ENCODE results near the gene RSBN1.
"Not testable (repeated sequence)": the region's sequence is repeated elsewhere in the genome, so short reads cannot be mapped to it uniquely, and the experiment has no call there.

RSBN1 gene

DNA sequence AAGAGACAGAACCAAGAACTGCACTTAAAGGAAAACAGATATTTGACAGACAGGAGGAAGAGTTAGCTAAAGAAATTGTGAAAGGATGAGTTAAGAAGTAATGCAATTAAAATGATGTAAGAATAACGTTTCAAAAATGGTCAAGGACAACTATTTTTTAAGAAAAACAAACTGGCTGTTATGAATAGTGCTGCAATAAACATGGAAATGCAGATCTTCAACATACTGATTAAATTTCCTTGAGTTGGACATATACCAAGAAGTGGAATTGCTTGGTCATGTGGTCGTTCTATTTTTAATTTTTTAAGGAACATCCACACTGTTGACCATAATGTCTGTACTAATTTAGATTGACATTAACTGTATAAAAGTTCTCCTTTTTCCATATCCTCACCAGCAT, 29.9 kb downstream of the RSBN1 start:
- no peak for DNase-seq (ENCODE audit: low spot score)

DNA sequence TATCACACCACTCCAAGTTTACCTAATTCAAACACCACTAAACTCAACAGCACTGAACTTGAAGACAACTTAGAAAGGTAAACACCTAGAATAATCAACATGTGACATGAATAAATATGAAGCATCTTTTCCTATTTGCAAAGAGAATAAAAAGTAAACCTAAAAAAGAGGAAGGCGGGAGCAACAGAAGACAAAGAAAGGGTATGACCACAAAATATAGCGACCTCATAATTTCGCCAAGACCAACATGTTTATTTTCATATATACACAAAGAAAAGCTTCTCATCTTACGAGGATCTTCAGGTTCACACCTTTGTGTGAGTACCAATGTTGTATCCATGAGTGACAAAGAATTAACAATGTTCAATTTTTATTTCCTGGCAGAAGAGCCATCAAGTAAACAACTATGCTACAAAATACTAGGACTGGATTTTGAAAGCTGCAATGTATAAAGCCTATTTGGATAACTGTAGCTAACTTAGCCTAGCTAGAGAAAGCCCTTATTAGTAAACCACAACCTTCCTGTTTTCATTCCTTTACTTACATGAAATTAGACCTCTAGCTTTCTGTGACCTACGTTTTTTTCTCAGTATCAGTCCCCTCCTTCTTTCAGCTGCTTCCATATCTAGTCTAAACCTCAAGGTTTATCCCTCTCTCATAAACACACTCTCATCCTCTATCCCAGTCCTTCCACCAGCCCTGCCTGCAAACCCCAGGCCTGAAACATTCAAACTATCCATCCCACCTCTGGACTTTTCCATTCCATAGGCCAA, 31.7 kb downstream of the RSBN1 start:
- no peak for DNase-seq (ENCODE audit: low spot score)

DNA sequence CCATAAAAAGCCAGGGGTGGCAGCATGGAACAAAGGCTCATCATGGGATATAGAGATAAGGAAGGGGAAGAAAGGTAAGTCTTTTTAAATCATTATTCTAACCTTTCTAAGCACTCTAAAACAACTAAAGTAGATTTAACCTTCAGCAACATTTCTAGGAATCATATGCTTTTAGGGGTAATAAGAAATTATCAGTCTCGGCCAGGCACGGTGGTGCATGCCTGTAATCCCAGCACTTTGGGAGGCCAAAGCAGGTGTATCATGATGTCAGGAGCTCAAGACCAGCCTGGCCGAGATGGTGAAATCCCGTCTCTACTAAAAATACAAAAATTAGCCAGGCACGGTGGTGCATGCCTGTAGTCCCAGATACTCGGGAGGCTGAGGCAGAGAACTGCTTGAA, 32.7 kb downstream of the RSBN1 start:
- no peak for DNase-seq (ENCODE audit: low spot score)

DNA sequence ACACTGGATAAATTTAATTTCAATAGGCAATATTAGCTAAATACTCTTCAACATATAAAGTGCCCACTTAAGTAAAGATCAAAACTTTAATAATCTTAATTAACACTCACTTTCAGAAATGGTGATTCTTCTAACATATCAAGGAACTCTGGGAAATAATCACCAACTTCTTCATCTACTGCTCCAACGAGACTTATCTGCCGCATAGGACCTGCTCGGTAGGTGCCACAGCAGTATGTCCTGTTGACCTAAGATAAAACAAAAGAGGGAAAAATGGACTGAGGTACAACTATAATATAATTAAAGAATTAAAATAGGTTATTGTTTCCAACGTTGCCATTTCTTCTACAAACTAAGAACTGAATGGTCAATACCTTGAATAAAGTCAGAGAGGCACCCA, 34.7 kb downstream of the RSBN1 start:
- DNase-seq (ENCODE audit: low spot score): no peak

DNA sequence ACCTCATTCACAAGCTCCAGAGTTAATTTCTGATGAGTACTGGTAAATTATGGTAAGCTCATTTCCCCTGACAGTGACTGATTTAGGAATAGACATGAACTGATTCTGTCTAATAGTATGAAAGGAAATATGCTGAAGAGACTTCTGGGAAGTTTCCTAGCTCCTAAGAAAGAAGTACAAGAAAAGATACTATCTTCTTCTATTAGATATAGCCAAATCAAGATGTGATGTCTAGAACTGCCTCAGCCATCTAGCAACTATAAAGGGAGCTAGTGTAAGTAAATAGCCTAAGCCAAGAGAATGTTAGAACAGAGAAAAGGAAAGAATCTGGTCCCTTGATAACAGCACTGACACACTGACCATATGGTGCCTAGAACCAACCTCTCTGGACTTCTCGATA, 42.2 kb downstream of the RSBN1 start:
- no peak for DNase-seq (ENCODE audit: low spot score)

DNA sequence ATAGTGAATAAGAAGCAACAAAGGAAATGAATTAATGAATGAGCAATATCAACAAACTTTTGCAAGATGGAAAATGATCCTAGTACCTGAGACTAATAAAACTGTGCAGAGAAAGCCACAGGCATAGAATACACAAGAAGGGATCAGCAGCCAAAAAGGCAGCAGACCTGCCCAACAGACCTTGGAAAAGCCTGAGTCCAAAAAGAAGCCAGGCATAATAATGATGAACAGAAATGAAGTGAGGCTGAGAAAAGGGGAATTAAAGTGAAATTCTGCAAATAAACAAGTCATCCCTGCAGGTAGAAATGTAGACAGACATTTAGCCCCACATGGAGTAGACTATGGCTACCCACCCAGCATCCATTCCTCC, 42.7 kb downstream of the RSBN1 start:
- DNase-seq (ENCODE audit: low spot score): no peak

DNA sequence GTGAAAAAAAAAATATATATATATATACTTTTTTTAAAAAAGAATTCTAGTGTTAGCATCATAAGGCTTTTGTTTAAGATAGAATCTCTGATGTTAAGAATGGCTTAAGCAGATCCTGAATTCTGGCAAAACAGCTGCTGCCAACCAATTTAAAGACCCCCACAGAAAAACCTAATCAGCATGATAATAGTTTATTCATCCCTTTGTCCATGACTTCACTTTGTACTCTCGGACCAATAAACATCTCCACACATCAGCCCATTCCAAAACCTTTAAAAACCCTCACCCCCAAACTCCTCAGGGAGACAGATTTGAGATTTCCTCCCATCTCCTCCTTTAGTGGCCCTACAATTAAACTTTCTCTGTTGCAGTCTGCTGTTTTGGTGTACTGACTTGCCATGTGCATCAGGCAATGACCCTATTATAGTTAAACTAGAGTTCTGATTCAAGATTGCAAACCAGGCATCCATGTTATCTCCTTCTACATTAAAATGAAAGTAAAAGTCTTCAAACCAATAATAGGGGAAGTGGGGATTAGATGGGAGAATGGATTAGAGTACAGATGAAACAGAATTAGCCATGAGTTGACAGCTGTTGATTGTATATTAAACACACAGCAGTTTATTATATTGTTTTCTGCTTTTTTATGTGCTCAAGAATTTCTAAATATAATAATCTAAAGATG, 43.2 kb downstream of the RSBN1 start:
- DNase-seq (ENCODE audit: low spot score): no peak

DNA sequence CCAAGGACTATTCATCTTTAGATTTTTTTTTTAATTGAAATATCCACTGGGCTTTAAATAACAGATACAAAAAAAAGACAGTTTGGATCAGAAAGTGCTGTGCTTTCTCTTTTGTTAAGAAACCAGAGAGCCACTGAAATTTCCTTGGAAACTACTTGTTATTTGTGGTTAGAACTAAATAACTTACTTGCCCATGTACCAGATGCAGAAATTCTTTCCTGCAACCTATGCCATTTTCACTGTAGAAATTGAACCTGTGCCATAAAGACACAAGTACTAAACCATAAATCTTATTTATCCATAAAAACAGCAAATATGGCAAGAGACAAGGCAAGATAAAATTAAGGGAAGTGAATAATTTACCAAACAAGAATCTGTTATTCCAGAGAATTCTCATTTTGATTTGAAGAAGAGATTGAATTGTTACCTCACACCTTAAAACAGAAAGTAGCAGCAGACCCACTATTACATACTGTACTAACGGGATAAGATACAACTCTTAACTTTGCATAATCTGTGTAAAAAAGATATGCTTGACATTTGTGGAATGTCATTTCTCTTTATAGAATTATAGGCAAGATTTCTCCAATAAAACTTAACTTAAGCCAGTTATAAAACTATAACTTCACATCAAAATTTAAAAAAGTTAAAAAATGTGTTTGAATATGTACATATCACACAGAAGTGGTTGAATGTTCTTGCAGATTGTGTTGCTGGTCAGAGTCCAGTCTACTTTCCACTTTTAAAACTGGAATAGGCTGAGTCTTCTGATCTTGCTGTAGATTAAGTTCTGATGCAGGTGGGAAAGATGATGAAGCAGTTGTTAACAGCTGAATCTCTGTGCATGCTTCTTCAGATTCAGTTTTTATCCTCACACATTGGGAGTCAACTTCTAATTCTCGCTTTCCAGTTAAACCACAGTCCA, 46.7 kb downstream of the RSBN1 start:
- no peak for DNase-seq (ENCODE audit: low spot score)

DNA sequence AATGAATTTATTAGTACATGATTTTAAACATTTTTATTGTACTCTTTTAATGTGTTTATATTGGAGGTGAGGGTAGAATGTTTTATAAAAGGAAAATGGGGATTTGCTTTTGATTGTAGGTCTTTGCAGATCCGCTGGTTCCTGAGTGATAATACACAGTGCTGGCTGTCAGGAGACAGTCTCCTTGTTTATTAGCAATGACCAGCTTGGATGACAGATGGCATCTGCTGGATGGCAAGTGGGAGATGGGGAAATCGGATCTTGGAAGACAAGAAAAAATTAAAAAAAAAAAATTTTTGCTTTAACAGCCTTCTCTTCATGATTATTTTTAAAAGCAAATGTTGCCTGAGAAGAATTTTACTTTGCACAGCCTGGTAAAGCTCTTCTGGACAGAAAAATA, 48.6 kb downstream of the RSBN1 start:
- no peak for DNase-seq (ENCODE audit: low spot score)

DNA sequence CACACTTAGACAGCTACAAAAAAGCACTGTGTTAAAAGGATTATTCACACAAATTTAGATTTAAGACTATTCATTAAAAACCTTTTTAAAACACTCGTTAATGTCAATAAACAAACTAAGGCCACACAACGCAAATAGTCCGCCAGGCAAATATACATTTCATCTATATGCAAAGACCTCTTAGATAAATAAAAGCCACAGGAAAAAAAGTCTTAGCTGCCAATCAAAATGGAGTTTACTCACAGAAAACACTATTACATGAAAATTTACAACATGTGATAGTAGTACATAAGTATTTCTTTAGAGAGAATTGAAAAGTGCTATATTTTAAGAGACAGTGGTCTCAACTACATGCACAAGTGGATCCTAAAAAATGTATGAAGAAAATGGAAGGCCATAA, 50.3 kb downstream of the RSBN1 start:
- DNase-seq (ENCODE audit: low spot score): no peak

DNA sequence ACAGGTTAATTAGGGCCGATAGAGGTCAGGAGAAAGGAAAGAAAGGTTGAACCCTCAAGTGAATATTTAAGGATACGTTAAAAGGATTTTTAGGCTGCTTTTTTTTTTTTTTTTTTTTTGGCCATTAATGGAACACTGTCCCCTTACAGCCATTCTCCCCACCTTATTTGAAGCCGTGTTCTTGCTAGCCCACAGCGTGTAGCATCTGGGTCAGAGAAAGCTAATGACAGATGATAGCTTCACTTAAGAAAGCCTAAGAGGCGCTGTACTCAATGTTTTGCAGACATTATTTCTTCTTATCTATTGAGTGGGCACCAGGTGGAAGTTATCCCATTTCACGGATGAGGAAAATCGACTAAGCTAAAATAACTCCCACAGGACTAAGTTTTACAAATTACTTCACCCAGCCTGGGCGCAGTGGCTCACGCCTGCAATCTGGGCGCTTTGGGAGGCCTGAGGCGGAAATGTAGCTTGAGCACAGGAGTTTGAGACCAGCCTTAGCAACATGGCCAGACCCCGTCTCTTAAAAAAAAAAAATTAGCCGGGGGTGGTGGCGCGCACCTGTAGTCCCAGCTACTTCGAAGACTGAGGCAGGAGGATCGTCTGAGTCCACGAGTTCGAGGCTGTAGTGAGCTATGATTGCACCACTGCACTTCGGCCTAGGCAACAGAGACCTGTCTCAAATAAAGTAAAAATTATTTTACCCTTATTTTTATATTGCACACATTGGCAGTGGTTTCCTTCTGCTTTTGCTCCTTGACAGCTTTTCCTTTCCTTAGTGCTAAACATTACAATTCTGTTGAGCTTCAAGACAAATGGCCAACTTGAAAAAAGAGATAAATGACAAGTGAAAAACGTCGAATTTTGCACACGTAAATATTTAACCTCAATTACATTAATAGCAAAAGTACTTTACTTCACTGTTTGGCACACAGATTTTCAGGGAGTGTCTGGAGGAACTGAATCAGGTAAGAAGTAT, 51.9 kb downstream of the RSBN1 start:
- peak; percentile 37 for DNase-seq (ENCODE audit: low spot score)

DNA sequence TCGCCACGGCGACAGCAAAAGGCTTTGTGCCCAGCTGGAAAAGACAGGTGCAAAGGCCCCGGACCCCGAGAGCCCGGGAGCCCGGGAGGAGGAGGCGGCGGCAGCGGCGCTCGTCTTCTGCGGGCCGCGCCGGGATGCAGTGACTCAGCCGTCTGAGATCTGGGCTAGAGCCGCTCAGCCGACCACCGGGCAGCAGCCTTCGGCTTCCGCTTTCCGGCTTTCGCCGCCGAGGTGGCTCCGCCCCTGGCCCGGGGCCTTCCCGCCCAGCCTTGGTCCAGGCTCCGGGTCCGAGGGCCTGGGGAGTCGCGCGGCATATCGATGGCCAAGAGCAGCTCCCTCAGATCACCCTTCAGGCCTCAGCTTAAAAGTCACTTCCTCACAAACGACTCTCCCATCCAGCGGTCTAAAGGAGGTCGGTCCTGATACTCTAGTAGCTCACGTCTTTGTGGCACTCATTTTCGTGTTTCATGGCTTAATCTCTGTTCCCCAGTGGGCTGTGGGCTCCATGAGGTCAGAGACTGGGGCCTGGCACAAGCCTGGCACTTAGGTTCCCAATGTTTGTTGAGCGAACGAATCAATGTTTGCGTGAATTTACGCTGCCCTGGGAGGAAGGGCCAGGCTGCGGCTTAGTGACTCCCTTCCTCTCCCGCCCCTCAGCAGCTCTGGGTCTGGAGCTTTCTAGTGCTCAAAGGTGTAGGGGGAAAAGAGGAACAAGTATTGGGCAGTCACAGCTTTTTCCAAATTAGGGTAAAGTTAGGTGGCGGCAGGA, 52.8 kb downstream of the RSBN1 start, which contains the start of gene PHTF1:
Gene PHTF1, minus strand, starts transcription at position 154 of the 769 bp plus-strand sequence. CDS start 783 bp downstream, outside the sequence.
- peak; percentile 90 for DNase-seq (ENCODE audit: low spot score)

DNA sequence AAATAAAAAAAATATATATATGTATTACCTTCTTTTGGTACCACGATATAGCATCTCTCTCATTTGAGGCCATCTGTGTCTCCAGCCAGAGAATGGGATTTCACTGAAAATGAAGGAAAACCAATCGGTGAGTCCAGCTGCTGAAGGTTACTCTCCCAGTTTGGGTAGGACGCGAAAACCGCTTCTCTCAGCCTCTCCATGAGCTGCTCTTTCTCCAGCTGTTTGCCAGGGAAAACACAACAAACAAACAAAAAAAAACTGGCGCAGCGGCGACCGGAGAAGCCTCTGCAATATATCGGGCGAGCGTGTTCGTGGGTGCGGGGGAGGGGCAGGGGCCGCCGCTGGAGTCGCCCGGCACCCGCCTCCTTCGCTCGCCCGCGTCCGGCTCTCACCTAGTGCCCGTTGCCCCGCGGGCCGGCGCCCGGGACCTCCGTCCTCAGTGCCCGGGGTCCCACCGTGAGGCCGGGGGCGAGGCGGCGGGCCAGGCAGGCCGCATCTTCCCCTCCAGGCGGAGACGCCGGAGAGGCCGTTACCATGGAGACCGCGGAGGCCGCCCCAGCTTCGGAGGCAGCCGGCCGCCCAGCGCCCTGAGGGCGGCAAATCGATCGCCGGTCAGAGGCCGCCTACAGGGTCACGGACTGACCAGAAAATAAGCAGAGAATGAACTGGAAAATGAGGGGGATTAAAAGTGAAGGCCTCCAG, 53.5 kb downstream of the RSBN1 start:
- peak; percentile 81 for DNase-seq (ENCODE audit: low spot score)

DNA sequence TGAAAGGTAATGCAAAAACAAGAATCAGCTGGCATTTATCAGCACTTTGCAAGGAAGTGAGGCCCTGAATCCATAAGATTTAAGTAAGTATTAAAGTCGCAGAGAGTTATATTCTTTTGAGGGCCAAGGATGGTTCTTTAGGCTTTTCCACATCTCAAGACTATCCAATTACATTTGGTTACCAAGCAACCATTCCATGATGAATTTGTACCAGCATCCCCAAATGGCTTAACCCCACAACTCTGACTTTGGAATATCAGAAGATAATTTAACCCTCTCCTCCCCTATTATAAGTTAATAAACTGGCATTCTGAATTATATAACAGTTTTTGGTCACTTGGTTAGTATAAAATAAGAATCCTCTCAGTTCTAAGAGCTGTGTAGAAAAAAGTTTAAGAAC, 55.8 kb downstream of the RSBN1 start:
- no peak for DNase-seq (ENCODE audit: low spot score)

DNA sequence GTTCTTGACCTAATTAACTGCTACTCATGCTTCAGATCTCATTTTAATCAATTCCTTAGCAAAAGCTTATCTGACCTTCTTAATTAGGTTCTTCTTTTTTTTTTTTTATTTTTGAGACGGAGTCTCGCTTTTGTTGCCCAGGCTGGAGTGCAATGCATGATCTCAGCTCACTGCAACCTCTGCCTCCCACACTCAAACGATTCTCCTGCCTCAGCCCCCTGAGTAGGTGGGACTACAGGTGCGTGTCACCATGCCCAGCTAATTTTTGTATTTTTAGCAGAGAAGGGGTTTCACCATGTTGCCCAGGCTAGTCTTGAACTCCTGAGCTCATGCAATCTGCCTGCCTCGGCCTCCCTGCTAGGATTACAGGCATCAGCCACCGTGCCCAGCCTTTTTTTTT, 58.9 kb downstream of the RSBN1 start:
- DNase-seq (ENCODE audit: low spot score): not testable (repeated sequence)

DNA sequence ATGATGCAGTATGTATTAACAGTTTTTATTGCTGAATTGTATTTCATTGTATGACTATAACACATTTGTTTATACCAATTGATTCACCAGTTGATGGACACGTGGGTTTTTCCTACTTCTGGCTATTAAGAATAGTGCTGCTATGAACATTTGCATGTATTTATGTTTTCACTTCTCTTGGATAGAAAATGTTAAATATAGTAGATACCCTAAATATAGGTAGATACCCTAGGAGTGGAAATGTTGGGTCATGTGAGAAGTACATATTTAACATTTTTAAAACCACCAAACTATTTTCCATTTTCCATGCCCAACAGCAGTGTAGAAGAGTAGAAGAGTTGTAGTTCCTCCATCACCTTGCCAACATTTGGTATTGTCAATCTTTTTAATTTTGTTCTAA, 60.8 kb downstream of the RSBN1 start:
- DNase-seq (ENCODE audit: low spot score): no peak

DNA sequence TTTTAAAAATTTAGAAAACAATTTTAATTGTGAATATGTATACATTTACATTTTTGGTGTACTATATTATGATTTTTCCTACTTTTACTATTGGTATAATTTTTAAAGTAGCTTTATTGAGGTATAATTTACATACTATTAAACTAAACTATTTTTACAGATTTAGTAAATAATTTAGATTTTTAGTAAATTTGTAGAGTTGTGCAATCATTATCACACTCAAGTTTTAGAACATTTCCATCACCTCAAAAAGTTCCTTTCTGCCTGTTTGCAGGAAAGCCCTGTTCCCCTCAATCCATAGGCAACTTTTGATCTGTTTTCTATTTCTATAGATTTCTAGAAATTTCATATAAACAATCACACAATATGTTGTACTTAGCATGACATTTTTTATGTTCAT, 61.2 kb downstream of the RSBN1 start:
- no peak for DNase-seq (ENCODE audit: low spot score)

DNA sequence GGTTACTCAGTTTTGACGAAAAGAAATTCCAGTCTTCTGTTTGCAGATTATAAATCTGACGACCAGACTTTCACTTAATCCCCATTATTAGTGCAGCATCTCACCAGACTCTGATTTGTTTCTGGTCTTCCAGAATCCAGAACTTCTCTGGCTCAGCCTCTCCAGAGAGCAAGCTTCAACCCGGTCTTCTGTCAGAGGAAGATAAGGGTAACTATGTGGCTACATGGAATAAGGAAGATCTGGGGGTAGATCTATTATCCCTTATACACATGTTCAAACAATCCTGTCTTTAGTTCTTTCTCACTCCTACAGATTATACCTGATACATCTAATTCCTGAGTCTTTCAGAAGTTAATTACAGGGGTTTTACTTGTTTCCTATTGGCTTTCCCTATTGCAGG, 62.9 kb downstream of the RSBN1 start:
- DNase-seq (ENCODE audit: low spot score): no peak

DNA sequence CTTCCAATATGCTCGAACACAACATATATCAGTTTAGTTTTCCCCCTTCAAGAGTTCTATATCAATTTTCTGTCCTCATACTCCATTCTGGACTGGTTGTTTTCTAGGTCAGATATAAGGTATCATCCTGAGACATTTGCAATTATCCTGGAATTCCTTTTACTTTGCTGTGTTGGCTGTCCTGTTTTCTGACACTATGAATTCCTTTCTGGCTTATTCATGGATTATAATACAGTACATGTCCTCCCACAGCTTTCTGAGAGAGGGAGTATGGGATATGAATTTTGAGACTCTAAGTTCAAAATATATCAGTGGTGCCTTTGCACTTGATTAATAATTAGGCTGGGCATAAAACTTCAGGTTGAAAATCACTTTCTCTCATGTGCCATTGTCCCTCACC, 64.9 kb downstream of the RSBN1 start:
- DNase-seq (ENCODE audit: low spot score): peak; percentile 27

DNA sequence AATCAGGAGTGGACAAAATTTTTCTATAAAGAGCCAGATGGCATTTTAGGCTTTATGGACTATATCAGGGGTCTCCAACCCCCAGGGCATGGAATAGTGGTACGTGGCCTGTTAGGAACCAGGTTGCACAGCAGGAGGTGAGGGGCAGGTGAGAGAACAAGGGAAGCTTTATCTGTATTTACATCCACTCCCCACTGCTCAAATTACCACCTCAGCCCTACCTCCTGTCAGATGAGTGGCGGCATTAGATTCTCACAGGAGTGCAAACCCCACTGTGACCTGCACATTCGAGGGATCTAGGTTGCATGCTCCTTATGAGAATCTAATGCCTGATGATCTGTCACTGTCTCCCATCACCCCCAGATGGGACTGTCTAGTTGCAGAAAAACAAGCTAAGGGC, 66.9 kb downstream of the RSBN1 start:
- no peak for DNase-seq (ENCODE audit: low spot score)

Data from RKO (cell line).